IMR-90 (cell line): Measurements from ENCODE around the gene SSH2. TPM values are rescaled to one million over a fixed set of nuclear protein-coding genes. Genes with fewer than 3 reads are reported as not detected.

Experiments used
- ATAC-seq: fragments of 200-7000 bp; cut with Tn5 transposase; 2 replicates; pipeline ENCODE4 v1.9.1; 2020; ENCODE audit warnings: low read depth, mild to moderate bottlenecking, moderate library complexity
- BruUV-seq: library from RNA; stranded (reverse); fragments of 400-500 nt; replicated peaks from 2 replicates; lab custom pipeline; 2021; lab: Mats Ljungman, UMichigan
- CTCF ChIA-PET: fragments of 300-600 bp; formaldehyde crosslinking; extraction: SDS; loops from one replicate; lab custom pipeline; 2021; ENCODE audit warnings: antibody characterized with exemption; lab: Yijun Ruan, JAX
- POLR2A ChIA-PET: fragments of 300-600 bp; sonication (Branson Sonifier 250); formaldehyde crosslinking; loops from one replicate; lab custom pipeline; 2022; ENCODE audit warnings: antibody characterized with exemption; ENCODE audit not compliant: unreplicated experiment; lab: Charles Lee
- DNase-seq: peaks from one replicate; pipeline ENCODE4 v3.0.0; 2013
- H2AFZ ChIP-seq: replicated peaks from 2 replicates; pipeline ENCODE3; 2013; ENCODE audit warnings: low read length, mild to moderate bottlenecking; ENCODE audit not compliant: poor library complexity
- H2AK5ac ChIP-seq: 2 replicates; pipeline ENCODE4 v1.6.1; 2013; ENCODE audit warnings: low read depth, low read length, inconsistent platforms
- H2AK9ac ChIP-seq: replicated peaks from 2 replicates; pipeline ENCODE3; 2013; ENCODE audit warnings: mild to moderate bottlenecking, low read depth, low read length, moderate library complexity; ENCODE audit not compliant: poor library complexity
- H2BK120ac ChIP-seq: 2 replicates; pipeline ENCODE4 v1.6.1; 2013; ENCODE audit warnings: low read depth, low read length, inconsistent platforms
- H2BK15ac ChIP-seq: 3 replicates; pipeline ENCODE4 v1.6.1; 2013; ENCODE audit warnings: low read depth, low read length, inconsistent platforms
- H2BK20ac ChIP-seq: 2 replicates; pipeline ENCODE4 v1.6.1; 2013; ENCODE audit warnings: low read depth, mild to moderate bottlenecking, inconsistent platforms, low read length, moderate library complexity
- H2BK5ac ChIP-seq: 2 replicates; pipeline ENCODE4 v1.6.1; 2013; ENCODE audit warnings: mild to moderate bottlenecking, low read depth, low read length, inconsistent platforms; ENCODE audit not compliant: poor library complexity, severe bottlenecking
- H3K14ac ChIP-seq: replicated peaks from 2 replicates; pipeline ENCODE4 v1.6.1; 2013; ENCODE audit warnings: low read depth, low read length, inconsistent platforms
- H3K18ac ChIP-seq: 2 replicates; pipeline ENCODE4 v1.6.1; 2013; ENCODE audit warnings: low read depth, low read length, control low read depth
- H3K23ac ChIP-seq: 2 replicates; pipeline ENCODE4 v1.6.1; 2013; ENCODE audit warnings: low read depth, low read length, inconsistent platforms
- H3K27ac ChIP-seq: 2 replicates; pipeline ENCODE4 v1.5.1; 2013; ENCODE audit warnings: mild to moderate bottlenecking, control low read depth, low read length; ENCODE audit not compliant: insufficient read depth
- H3K27me3 ChIP-seq: 2 replicates; pipeline ENCODE4 v1.6.1; 2013; ENCODE audit warnings: low read length; ENCODE audit not compliant: control insufficient read depth, insufficient read depth
- H3K36me3 ChIP-seq: 2 replicates; pipeline ENCODE4 v1.6.1; 2013; ENCODE audit warnings: low read length, mixed read lengths; ENCODE audit not compliant: control insufficient read depth, insufficient read depth
- H3K4ac ChIP-seq: 2 replicates; pipeline ENCODE4 v1.6.1; 2013; ENCODE audit warnings: low read depth, low read length, inconsistent platforms
- H3K4me1 ChIP-seq: 2 replicates; pipeline ENCODE4 v1.6.1; 2013; ENCODE audit warnings: low read length, mixed read lengths; ENCODE audit not compliant: control insufficient read depth, insufficient read depth
- H3K4me2 ChIP-seq: 2 replicates; pipeline ENCODE4 v1.6.1; 2013; ENCODE audit warnings: low read depth, mild to moderate bottlenecking, control low read depth, low read length, moderate library complexity
- H3K4me3 ChIP-seq: 2 replicates; pipeline ENCODE4 v1.5.1; 2013; ENCODE audit warnings: low read depth, mild to moderate bottlenecking, control low read depth, low read length, moderate library complexity; ENCODE audit not compliant: insufficient read depth
- H3K56ac ChIP-seq: 2 replicates; pipeline ENCODE4 v1.6.1; 2013; ENCODE audit warnings: low read length, inconsistent platforms; ENCODE audit not compliant: insufficient read depth; ENCODE audit errors: extremely low read depth
- H3K79me1 ChIP-seq, 2 experiments: 2 replicates each; pipeline ENCODE4 v1.6.1; 2013; ENCODE audit warnings: low read length in 2 of 2, inconsistent platforms in 1 of 2, low read depth in 1 of 2
- H3K9ac ChIP-seq: 2 replicates; pipeline ENCODE4 v1.6.1; 2013; ENCODE audit warnings: low read depth, low read length, control low read depth
- H3K9me1 ChIP-seq: 2 replicates; pipeline ENCODE4 v1.6.1; 2013; ENCODE audit warnings: low read length, inconsistent platforms; ENCODE audit not compliant: insufficient read depth
- H3K9me3 ChIP-seq: 2 replicates; pipeline ENCODE4 v1.6.1; 2013; ENCODE audit warnings: low read length; ENCODE audit not compliant: control insufficient read depth, insufficient read depth
- H4K20me1 ChIP-seq: 2 replicates; pipeline ENCODE4 v1.6.1; 2013; ENCODE audit warnings: low read length, inconsistent platforms; ENCODE audit not compliant: insufficient read depth
- H4K5ac ChIP-seq: 2 replicates; pipeline ENCODE4 v1.6.1; 2013; ENCODE audit warnings: mild to moderate bottlenecking, low read depth, low read length, control low read depth
- H4K8ac ChIP-seq, 2 experiments: 2 replicates each; pipeline ENCODE4 v1.6.1; 2013; ENCODE audit warnings: low read depth in 2 of 2, low read length in 2 of 2, control low read depth in 1 of 2, inconsistent platforms in 1 of 2
- H4K91ac ChIP-seq: 2 replicates; pipeline ENCODE4 v1.6.1; 2013; ENCODE audit warnings: low read depth, low read length, inconsistent platforms; ENCODE audit not compliant: insufficient read depth
- BHLHE40 ChIP-seq: fragments of 150-350 bp; IDR thresholded peaks from 2 replicates; pipeline ENCODE4 v1.6.1; 2016; ENCODE audit warnings: mild to moderate bottlenecking, low read depth, low read length
- CEBPB ChIP-seq: IDR thresholded peaks from 2 replicates; pipeline ENCODE4 v1.6.1; 2012; ENCODE audit warnings: low read depth, low read length, improper control_type of control experiment
- CHD1 ChIP-seq: IDR thresholded peaks from 2 replicates; pipeline ENCODE4 v1.6.1; 2012; ENCODE audit warnings: low read depth, low read length, improper control_type of control experiment
- FOS ChIP-seq: fragments of 150-350 bp; IDR thresholded peaks from 2 replicates; pipeline ENCODE4 v1.6.1; 2016; ENCODE audit warnings: low read depth, low read length
- MAFK ChIP-seq: IDR thresholded peaks from 2 replicates; pipeline ENCODE4 v1.6.1; 2012; ENCODE audit warnings: low read depth, low read length, improper control_type of control experiment
- MAZ ChIP-seq: IDR thresholded peaks from 2 replicates; pipeline ENCODE4 v1.6.1; 2012; ENCODE audit warnings: low read depth, mild to moderate bottlenecking, low read length, improper control_type of control experiment, moderate library complexity, borderline replicate concordance
- MXI1 ChIP-seq: IDR thresholded peaks from 2 replicates; pipeline ENCODE4 v1.6.1; 2012; ENCODE audit warnings: low read depth, mild to moderate bottlenecking, low read length, moderate library complexity, borderline replicate concordance
- NFE2L2 ChIP-seq: fragments of 150-350 bp; IDR thresholded peaks from 2 replicates; pipeline ENCODE4 v1.6.1; 2016; ENCODE audit warnings: low read depth, mild to moderate bottlenecking, low read length
- POLR2A ChIP-seq: IDR thresholded peaks from 2 replicates; pipeline ENCODE4 v1.6.1; 2012; ENCODE audit warnings: mild to moderate bottlenecking, low read depth, low read length
- RAD21 ChIP-seq: IDR thresholded peaks from 2 replicates; pipeline ENCODE4 v1.6.1; 2012; ENCODE audit warnings: low read length, improper control_type of control experiment
- RCOR1 ChIP-seq: IDR thresholded peaks from 2 replicates; pipeline ENCODE4 v1.6.1; 2012; ENCODE audit warnings: mild to moderate bottlenecking, low read length, improper control_type of control experiment; ENCODE audit not compliant: insufficient replicate concordance
- RFX5 ChIP-seq: IDR thresholded peaks from 2 replicates; pipeline ENCODE4 v1.8.0; 2012; ENCODE audit warnings: low read depth, mild to moderate bottlenecking, low read length, moderate library complexity
- SMC3 ChIP-seq: fragments of 150-350 bp; IDR thresholded peaks from 2 replicates; pipeline ENCODE4 v1.6.1; 2016; ENCODE audit warnings: low read depth, mild to moderate bottlenecking, antibody characterized with exemption, low read length, moderate library complexity
- WGBS, 2 experiments: methylation state at CpG; one replicate each; pipeline versions ENCODE4 v1.1.5 to v1.1.7; 2013; ENCODE audit warnings: missing lambda C conversion rate in 2 of 2; ENCODE audit not compliant: insufficient read length in 1 of 2; ENCODE audit errors: extremely low coverage in 2 of 2; 5-methylcytosine and 5-hydroxymethylcytosine counted together
- dilution Hi-C: fragments of 300-500 bp; cut with HindIII; formaldehyde crosslinking; loops from one replicate; pipeline ENCODE4 v1.14.3; 2018; ENCODE audit warnings: low sequenced_read_pairs; ENCODE audit not compliant: unreplicated experiment
- in situ Hi-C: fragments of 300-500 bp; cut with MboI; formaldehyde crosslinking; loops from 3 replicates; pipeline ENCODE4 v1.14.3; 2019; ENCODE audit warnings: low sequenced_read_pairs, inconsistent platforms, mixed read lengths
- intact Hi-C: fragments of 100-400 bp; cut with micrococcal nuclease; formaldehyde crosslinking; loops from 2 replicates; pipeline ENCODE4 v1.10.0; 2022
- polyA plus RNA-seq, 3 experiments: library from polyadenylated mRNA; depleted of rRNA; stranded (reverse); fragments of >200 nt; gene quantifications; 2 replicates each; pipeline ENCODE4 v1.2.3, GENCODE V29; 2012; ENCODE audit warnings: low replicate concordance in 1 of 3
- total RNA-seq: library from RNA; depleted of rRNA; stranded (reverse); fragments of >200 nt; gene quantifications from 2 replicates; pipeline ENCODE4 v1.2.3, GENCODE V29; 2012
- TF ChIP-seq, protein P1 (sequence below): conservative IDR thresholded peaks from 2 replicates; pipeline ENCODE4 v1.5.1; 2012; ENCODE audit warnings: mild to moderate bottlenecking, low read depth, low read length, improper control_type of control experiment
- TF ChIP-seq, protein P2 (sequence below): fragments of 150-350 bp; IDR thresholded peaks from 2 replicates; pipeline ENCODE4 v1.6.1; 2017; ENCODE audit warnings: mild to moderate bottlenecking, antibody characterized with exemption, low read length, low read depth
- TF ChIP-seq, protein P3 (sequence below): fragments of 150-350 bp; IDR thresholded peaks from 2 replicates; pipeline ENCODE4 v1.6.1; 2016; ENCODE audit warnings: low read depth, mild to moderate bottlenecking, low read length, moderate library complexity, borderline replicate concordance

Gene SSH2
- total and polyA plus RNA-seq, 2 of the 4 experiments (the other 2 are of a cell fraction): 9.3 TPM

DNA sequence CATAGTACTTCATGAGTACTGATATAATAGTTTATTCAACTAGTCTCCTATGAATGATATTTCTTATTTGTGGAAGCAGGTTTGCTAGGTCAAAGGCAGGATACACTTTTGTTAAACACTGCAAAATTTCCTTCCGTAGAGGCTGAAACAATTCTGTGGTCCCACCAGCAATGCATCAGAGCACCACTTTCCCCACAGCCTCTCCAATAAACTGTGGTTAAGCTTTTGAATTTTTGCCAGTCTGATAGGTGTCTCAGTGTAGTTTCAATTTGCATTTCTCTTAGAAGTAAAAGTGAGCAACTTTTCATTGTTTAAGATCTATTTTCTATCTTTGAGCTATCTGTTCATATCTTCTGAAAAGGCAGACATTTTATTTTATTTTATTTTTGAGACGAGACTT, 270.9 kb downstream of the SSH2 start:
- dilution Hi-C loops: no loop called here

More for the DNA sequence above, 270.9 kb downstream of the SSH2 start:
- Histone ChIP-seq H2AK5ac (no peak overlapping the region), H2BK120ac (no peak overlapping the region), H3K18ac (no peak overlapping the region), H3K9ac (no peak overlapping the region), H2BK20ac (no peak overlapping the region), H3K56ac (no peak overlapping the region), H2AK9ac (no peak overlapping the region), H4K20me1 (no peaks in the 10 kb centered on the region), H3K9me1 (peaks cover 2% of the 10 kb centered on the region; the same call in 1 of the 2 replicates), H3K4me1 (peaks cover 4% of the 10 kb centered on the region; the same call in 1 of the 2 replicates), H2BK15ac (no peak overlapping the region), H3K4me3 (no peak overlapping the region), H2AFZ (no peak overlapping the region), H3K14ac (no peak overlapping the region), H3K4ac (no peak overlapping the region), H4K91ac (no peak overlapping the region), H3K9me3 (no peaks in the 10 kb centered on the region), H3K4me2 (no peak overlapping the region), H4K5ac (no peak overlapping the region), H2BK5ac (no peak overlapping the region), H3K79me1 (no peaks in the 10 kb centered on the region; a peak in 1 of 4 replicates), H3K27ac (no peak overlapping the region), H3K23ac (no peak overlapping the region), H3K36me3 (peaks cover 9% of the 10 kb centered on the region), H3K27me3 (no peaks in the 10 kb centered on the region), H4K8ac (no peak overlapping the region)
- no peak for DNase-seq
- ATAC-seq: no peak; the same call in 1 of the 2 replicates
- ChIA-PET POLR2A (no interaction called here), CTCF (no interaction called here)
- no TSS peak for BruUV-seq
- intact Hi-C loops (no loop called here), in situ Hi-C loops (no loop called here)
- TF ChIP-seq POLR2A (no peak), RFX5 (no peak), RAD21 (no peak), SMC3 (no peak), NFE2L2 (no peak), RCOR1 (no peak), CHD1 (no peak), MAFK (no peak), BHLHE40 (no peak), CEBPB (no peak), MXI1 (no peak), FOS (no peak), MAZ (no peak)
- TF ChIP-seq, protein P1, sequence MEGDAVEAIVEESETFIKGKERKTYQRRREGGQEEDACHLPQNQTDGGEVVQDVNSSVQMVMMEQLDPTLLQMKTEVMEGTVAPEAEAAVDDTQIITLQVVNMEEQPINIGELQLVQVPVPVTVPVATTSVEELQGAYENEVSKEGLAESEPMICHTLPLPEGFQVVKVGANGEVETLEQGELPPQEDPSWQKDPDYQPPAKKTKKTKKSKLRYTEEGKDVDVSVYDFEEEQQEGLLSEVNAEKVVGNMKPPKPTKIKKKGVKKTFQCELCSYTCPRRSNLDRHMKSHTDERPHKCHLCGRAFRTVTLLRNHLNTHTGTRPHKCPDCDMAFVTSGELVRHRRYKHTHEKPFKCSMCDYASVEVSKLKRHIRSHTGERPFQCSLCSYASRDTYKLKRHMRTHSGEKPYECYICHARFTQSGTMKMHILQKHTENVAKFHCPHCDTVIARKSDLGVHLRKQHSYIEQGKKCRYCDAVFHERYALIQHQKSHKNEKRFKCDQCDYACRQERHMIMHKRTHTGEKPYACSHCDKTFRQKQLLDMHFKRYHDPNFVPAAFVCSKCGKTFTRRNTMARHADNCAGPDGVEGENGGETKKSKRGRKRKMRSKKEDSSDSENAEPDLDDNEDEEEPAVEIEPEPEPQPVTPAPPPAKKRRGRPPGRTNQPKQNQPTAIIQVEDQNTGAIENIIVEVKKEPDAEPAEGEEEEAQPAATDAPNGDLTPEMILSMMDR: no peak
- TF ChIP-seq, protein P2, sequence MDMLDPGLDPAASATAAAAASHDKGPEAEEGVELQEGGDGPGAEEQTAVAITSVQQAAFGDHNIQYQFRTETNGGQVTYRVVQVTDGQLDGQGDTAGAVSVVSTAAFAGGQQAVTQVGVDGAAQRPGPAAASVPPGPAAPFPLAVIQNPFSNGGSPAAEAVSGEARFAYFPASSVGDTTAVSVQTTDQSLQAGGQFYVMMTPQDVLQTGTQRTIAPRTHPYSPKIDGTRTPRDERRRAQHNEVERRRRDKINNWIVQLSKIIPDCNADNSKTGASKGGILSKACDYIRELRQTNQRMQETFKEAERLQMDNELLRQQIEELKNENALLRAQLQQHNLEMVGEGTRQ: no peak
- TF ChIP-seq, protein P3, sequence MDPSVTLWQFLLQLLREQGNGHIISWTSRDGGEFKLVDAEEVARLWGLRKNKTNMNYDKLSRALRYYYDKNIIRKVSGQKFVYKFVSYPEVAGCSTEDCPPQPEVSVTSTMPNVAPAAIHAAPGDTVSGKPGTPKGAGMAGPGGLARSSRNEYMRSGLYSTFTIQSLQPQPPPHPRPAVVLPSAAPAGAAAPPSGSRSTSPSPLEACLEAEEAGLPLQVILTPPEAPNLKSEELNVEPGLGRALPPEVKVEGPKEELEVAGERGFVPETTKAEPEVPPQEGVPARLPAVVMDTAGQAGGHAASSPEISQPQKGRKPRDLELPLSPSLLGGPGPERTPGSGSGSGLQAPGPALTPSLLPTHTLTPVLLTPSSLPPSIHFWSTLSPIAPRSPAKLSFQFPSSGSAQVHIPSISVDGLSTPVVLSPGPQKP: no peak
- no CpG with 5 or more reads among the region's 2 CpGs for WGBS, 2 experiments
